Trophoblast cell (in vitro differentiated cells and primary cell): ENCODE data around the gene TJP3.

ENCODE experiments used
- DNase-seq, 2 donors: peaks; one replicate each; pipeline ENCODE4 v3.0.0-alpha.2; 2016
- H2AFZ ChIP-seq: 2 replicates; pipeline ENCODE4 v1.6.1; 2013; ENCODE audit warnings: low read length, moderate library complexity, mild to moderate bottlenecking; ENCODE audit not compliant: insufficient read depth, poor library complexity
- H2AK5ac ChIP-seq: 2 replicates; pipeline ENCODE4 v1.6.1; 2013; ENCODE audit warnings: mild to moderate bottlenecking, low read length
- H2BK120ac ChIP-seq: 2 replicates; pipeline ENCODE4 v1.6.1; 2013; ENCODE audit warnings: low read length, mild to moderate bottlenecking, moderate library complexity; ENCODE audit not compliant: insufficient read depth, poor library complexity
- H2BK12ac ChIP-seq: 2 replicates; pipeline ENCODE4 v1.6.1; 2013; ENCODE audit warnings: mild to moderate bottlenecking, low read length, moderate library complexity
- H2BK5ac ChIP-seq: 2 replicates; pipeline ENCODE4 v1.6.1; 2013; ENCODE audit warnings: low read length, low read depth, moderate library complexity, mild to moderate bottlenecking; ENCODE audit not compliant: poor library complexity
- H3K14ac ChIP-seq: 2 replicates; pipeline ENCODE4 v1.6.1; 2013; ENCODE audit warnings: mild to moderate bottlenecking, low read length
- H3K18ac ChIP-seq: 2 replicates; pipeline ENCODE4 v1.6.1; 2013; ENCODE audit warnings: mild to moderate bottlenecking, low read length
- H3K23ac ChIP-seq: 2 replicates; pipeline ENCODE4 v1.6.1; 2013; ENCODE audit warnings: low read length
- H3K27ac ChIP-seq: 2 replicates; pipeline ENCODE4 v1.5.1; 2013; ENCODE audit warnings: low read depth, mild to moderate bottlenecking, inconsistent platforms, low read length, moderate library complexity
- H3K27me3 ChIP-seq: 2 replicates; pipeline ENCODE4 v1.6.1; 2013; ENCODE audit warnings: inconsistent platforms, mild to moderate bottlenecking, low read length, moderate library complexity; ENCODE audit not compliant: insufficient read depth
- H3K36me3 ChIP-seq, 2 experiments: 1 replicate in 1 of 2; 2 replicates in 1 of 2; pipeline ENCODE4 v1.6.1; 2013; ENCODE audit warnings: low read length in 2 of 2, mild to moderate bottlenecking in 2 of 2, moderate library complexity in 1 of 2; ENCODE audit not compliant: insufficient read depth in 2 of 2, control insufficient read depth in 1 of 2
- H3K4ac ChIP-seq: 2 replicates; pipeline ENCODE4 v1.6.1; 2013; ENCODE audit warnings: low read depth, mild to moderate bottlenecking, low read length, moderate library complexity
- H3K4me1 ChIP-seq, 2 experiments: 1 replicate in 1 of 2; 2 replicates in 1 of 2; pipeline ENCODE4 v1.6.1; 2013; ENCODE audit warnings: low read length in 2 of 2, mild to moderate bottlenecking in 2 of 2, moderate library complexity in 1 of 2; ENCODE audit not compliant: insufficient read depth in 2 of 2, control insufficient read depth in 1 of 2
- H3K4me2 ChIP-seq: 2 replicates; pipeline ENCODE4 v1.6.1; 2013; ENCODE audit warnings: inconsistent platforms, mild to moderate bottlenecking, low read length, moderate library complexity
- H3K4me3 ChIP-seq: 2 replicates; pipeline ENCODE4 v1.5.1; 2013; ENCODE audit warnings: mild to moderate bottlenecking, low read depth, low read length, inconsistent platforms
- H3K79me1 ChIP-seq: one replicate; pipeline ENCODE4 v1.6.1; 2013; ENCODE audit warnings: low read length
- H3K79me2 ChIP-seq: 2 replicates; pipeline ENCODE4 v1.6.1; 2013; ENCODE audit warnings: low read length, mild to moderate bottlenecking; ENCODE audit not compliant: control insufficient read depth, insufficient read depth, poor library complexity
- H3K9ac ChIP-seq: 2 replicates; pipeline ENCODE4 v1.6.1; 2013; ENCODE audit warnings: mild to moderate bottlenecking, low read length
- H3K9me3 ChIP-seq: 2 replicates; pipeline ENCODE4 v1.6.1; 2013; ENCODE audit warnings: low read depth, mild to moderate bottlenecking, control low read depth, inconsistent platforms, low read length; ENCODE audit not compliant: insufficient read depth
- H4K12ac ChIP-seq: 2 replicates; pipeline ENCODE4 v1.6.1; 2013; ENCODE audit warnings: low read depth, mild to moderate bottlenecking, low read length, moderate library complexity
- H4K8ac ChIP-seq: 2 replicates; pipeline ENCODE4 v1.6.1; 2013; ENCODE audit warnings: low read depth, mild to moderate bottlenecking, low read length, moderate library complexity
- H4K91ac ChIP-seq: one replicate; pipeline ENCODE4 v1.6.1; 2013; ENCODE audit warnings: low read depth, mild to moderate bottlenecking, low read length, moderate library complexity
- WGBS: extraction: QIAGEN DNeasy Blood & Tissue Kit; methylation state at CpG from one replicate; pipeline ENCODE4 v1.1.7; 2013; ENCODE audit warnings: missing lambda C conversion rate; ENCODE audit not compliant: insufficient read length, insufficient coverage; ENCODE audit errors: extremely low coverage; 5-methylcytosine and 5-hydroxymethylcytosine counted together

Gene TJP3

DNA sequence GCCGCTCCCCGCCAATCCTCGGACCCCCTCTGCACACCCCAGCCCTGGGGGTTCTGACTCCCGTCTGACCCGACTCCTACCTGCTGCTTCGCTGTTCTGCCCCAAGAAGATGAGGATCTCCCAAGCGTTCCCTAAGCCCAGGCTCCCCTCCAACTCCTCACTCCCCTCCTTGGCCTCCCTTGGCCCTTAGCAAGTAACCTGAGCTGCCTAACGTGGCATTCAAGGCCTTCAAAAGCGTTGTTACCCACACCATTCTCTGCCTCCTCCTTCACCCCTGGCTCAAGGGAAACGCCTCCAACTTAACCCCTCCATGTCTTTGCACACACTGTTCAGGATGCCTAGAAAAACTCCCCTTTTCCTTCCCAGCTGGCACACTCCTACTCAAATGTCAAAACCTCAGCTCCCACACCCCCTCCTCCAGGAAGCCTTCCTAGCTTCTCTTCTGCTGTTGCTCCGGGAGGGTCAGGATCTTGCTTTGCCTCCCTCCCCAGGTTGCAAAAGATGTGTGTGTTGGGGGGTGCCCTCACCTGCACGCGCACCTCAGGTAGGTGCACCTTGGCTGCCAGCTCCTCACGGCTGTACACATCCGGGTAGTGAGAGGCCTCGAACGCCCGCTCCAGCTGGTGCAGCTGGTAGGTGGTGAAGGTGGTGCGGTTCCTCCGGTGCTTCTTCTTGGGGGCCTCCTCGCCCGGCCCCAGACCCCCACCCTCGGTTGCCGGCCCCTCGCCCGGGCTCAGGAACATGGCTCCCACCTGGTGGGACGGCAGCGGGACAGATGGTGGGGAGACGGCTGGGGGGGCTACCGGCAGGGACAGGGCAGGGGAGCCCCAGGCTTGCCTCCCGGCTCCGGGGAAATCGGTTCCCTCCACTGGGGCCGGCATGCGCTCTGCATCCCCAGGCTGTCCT lies 63.1 kb downstream of the TJP3 start:
- Histone ChIP-seq H2BK5ac (no peak overlapping the region), H3K14ac (no peak overlapping the region), H3K36me3 (peaks cover 16 to 19% of the 10 kb centered on the region in 2 experiments), H2BK120ac (no peak overlapping the region), H3K79me1 (no peaks in the 10 kb centered on the region), H2BK12ac (no peak overlapping the region), H4K8ac (no peak overlapping the region), H2AK5ac (no peak overlapping the region), H3K4me3 (no peak overlapping the region), H3K27me3 (no peaks in the 10 kb centered on the region), H4K12ac (no peak overlapping the region), H3K4ac (no peak overlapping the region), H3K4me2 (no peak overlapping the region), H2AFZ (no peak overlapping the region), H4K91ac (no peak overlapping the region), H3K9me3 (no peaks in the 10 kb centered on the region), H3K4me1 (no peaks in the 10 kb centered on the region), H3K9ac (no peak overlapping the region), H3K23ac (no peak overlapping the region), H3K27ac (no peak overlapping the region), H3K18ac (no peak overlapping the region), H3K79me2 (no peaks in the 10 kb centered on the region)
- no CpG with 5 or more reads among the region's 35 CpGs for WGBS
- no peak for DNase-seq

DNA sequence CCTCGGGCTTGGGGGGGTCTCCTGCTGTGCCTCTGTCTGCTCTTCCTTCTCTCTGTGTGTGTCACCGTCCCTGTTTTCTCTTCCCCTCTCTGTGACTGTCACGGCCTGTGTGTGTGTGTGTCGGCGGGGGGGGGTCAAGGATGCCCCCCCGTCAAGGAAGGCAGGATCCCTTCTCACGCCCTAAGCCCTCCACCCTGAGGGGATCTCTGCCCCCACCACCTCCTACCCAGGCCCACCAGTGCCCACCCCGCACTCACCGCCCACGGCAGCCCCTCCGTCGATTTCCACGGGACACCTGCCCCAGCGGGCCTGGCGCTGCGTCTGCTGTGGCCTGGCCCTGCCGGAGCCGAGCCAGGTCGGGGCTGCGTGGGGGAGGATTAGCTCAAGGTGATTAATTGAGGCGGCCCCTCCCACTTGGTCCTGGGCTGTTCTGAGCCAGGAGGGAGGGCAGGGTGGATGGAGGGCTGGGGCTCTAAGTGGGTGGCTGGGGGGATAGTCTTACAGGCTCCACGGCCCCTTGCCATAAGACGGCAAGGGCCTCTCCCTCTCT lies 63.8 kb downstream of the TJP3 start, which contains the start of gene RAX2:
RAX2 (minus strand) TSS at position 323 of the 550 bp plus-strand sequence. CDS start 486 bp downstream, outside the sequence.
- H3K4me3 ChIP-seq: no peak within 1 kb of the TSS
- no peak within 1 kb of the TSS for H2BK5ac ChIP-seq
- H3K79me1 ChIP-seq: no peaks in the 10 kb centered on the region
- H3K4ac ChIP-seq: no peak within 1 kb of the TSS
- no peaks in the 10 kb centered on the region for H3K27me3 ChIP-seq
- no peak within 1 kb of the TSS for H2AK5ac ChIP-seq
- H3K9me3 ChIP-seq: peaks cover 4% of the 10 kb centered on the region
- DNase-seq: no peak
- no peak within 1 kb of the TSS for H3K4me2 ChIP-seq
- no peak within 1 kb of the TSS for H3K27ac ChIP-seq
- no peak within 1 kb of the TSS for H3K23ac ChIP-seq
- H3K36me3 ChIP-seq: peaks cover 11 to 12% of the 10 kb centered on the region in 2 experiments
- H2AFZ ChIP-seq: no peak within 1 kb of the TSS
- no peak within 1 kb of the TSS for H4K12ac ChIP-seq
- no peak within 1 kb of the TSS for H3K18ac ChIP-seq
- H3K14ac ChIP-seq: no peak within 1 kb of the TSS
- H4K91ac ChIP-seq: no peak within 1 kb of the TSS
- no peak within 1 kb of the TSS for H2BK120ac ChIP-seq
- no peaks in the 10 kb centered on the region for H3K79me2 ChIP-seq
- H3K9ac ChIP-seq: no peak within 1 kb of the TSS
- no peaks in the 10 kb centered on the region for H3K4me1 ChIP-seq
- H2BK12ac ChIP-seq: no peak within 1 kb of the TSS
- no peak within 1 kb of the TSS for H4K8ac ChIP-seq
- no CpG with 5 or more reads among the region's 23 CpGs for WGBS

- Histone ChIP-seq H4K12ac (no peak overlapping the region), H3K9ac (no peak overlapping the region), H3K4ac (no peak overlapping the region), H2BK120ac (no peak overlapping the region), H2BK12ac (no peak overlapping the region), H3K14ac (no peak overlapping the region), H3K9me3 (peaks cover 4% of the 10 kb centered on the region), H2BK5ac (no peak overlapping the region), H3K27me3 (no peaks in the 10 kb centered on the region), H3K27ac (no peak overlapping the region), H3K79me2 (no peaks in the 10 kb centered on the region), H3K23ac (no peak overlapping the region), H3K36me3 (peaks cover 0 to 2% of the 10 kb centered on the region in 2 experiments), H4K91ac (no peak overlapping the region), H2AK5ac (no peak overlapping the region), H3K4me1 (no peaks in the 10 kb centered on the region), H3K79me1 (no peaks in the 10 kb centered on the region), H2AFZ (no peak overlapping the region), H4K8ac (no peak overlapping the region), H3K4me3 (no peak overlapping the region), H3K4me2 (no peak overlapping the region), H3K18ac (no peak overlapping the region)
- DNase-seq: no peak
- WGBS: no CpG with 5 or more reads among the region's 12 CpGs
Measured at GRCh38 chr19:3773814-3774515, 65.8 kb downstream of the TJP3 start.

DNA sequence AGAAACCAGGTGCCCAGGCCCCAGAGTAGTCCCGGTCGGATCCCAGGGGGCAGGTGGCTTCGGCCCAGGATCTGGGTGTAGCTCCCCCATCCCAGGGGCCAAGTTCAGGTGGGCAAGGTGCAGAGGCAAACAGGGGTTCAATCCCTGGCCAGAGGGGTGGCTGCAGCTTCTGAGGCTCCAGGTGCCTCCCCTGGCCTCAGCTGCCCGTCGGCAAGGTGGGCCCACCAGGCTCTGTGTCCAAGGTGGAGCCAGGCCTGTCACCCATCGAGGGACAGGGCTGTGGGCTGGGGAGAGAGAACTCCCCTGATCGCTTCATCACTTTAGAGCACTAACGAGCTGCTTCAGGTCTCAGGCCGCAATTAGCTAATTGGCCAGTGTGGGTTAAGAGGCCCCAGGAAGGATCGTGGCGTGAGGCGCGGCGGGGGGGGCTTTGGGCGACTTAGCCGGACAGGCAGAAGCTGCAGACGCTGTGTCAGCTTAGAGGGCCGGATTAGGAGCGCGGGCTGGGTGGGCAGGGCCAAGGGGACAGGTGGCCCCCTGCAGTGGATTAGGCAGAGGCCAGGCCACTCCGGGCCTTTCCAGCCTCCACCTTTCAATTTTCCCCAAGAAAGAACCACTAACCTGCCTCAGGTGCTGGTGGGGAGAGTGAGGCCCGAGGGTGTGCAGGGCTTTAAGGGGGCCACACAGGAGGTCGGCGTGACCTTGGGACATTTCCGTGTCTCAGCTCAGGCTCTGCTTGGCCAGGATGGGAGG lies 66.6 kb downstream of the TJP3 start:
- Histone ChIP-seq H3K79me1 (no peaks in the 10 kb centered on the region), H3K79me2 (no peaks in the 10 kb centered on the region), H2BK120ac (no peak overlapping the region), H2BK5ac (no peak overlapping the region), H2AFZ (no peak overlapping the region), H4K8ac (no peak overlapping the region), H2BK12ac (no peak overlapping the region), H3K18ac (no peak overlapping the region), H3K14ac (no peak overlapping the region), H2AK5ac (no peak overlapping the region), H3K4me2 (no peak overlapping the region), H3K9ac (no peak overlapping the region), H3K4ac (no peak overlapping the region), H3K27ac (no peak overlapping the region), H3K27me3 (no peaks in the 10 kb centered on the region), H3K23ac (no peak overlapping the region), H3K4me3 (no peak overlapping the region), H3K4me1 (no peaks in the 10 kb centered on the region), H3K9me3 (peaks cover 4% of the 10 kb centered on the region), H3K36me3 (no peaks in the 10 kb centered on the region), H4K12ac (no peak overlapping the region), H4K91ac (no peak overlapping the region)
- DNase-seq: no peak
- no CpG with 5 or more reads among the region's 25 CpGs for WGBS
